A673 (cell line): ENCODE data around the gene APOL1.

ENCODE experiments used
- CTCF ChIP-seq: fragments of 300-800, 200-600 bp; sonication (generic); conservative IDR thresholded peaks from 2 replicates; pipeline ENCODE4 v1.5.1; 2017; ENCODE audit warnings: low read depth, mild to moderate bottlenecking, antibody characterized with exemption, low read length, moderate library complexity, mixed read lengths
- EZH2 ChIP-seq: fragments of 200-600 bp; sonication (generic); IDR thresholded peaks from 2 replicates; pipeline ENCODE4 v1.6.1; 2017; ENCODE audit warnings: borderline replicate concordance, low read depth, mild to moderate bottlenecking, mixed read lengths, antibody characterized with exemption, low read length; ENCODE audit not compliant: poor library complexity, severe bottlenecking

GRCh38 chr22:36301851-36302250 lies 48.9 kb downstream of the APOL1 start:
- TF ChIP-seq CTCF (no peak), EZH2 (no peak)
